Panc1 (cell line): ENCODE data around the gene IGDCC3. TPM values are rescaled to one million over a fixed set of nuclear protein-coding genes. Genes with fewer than 3 reads are reported as not detected.

ENCODE experiments used
- ATAC-seq: fragments of 200-7000 bp; cut with Tn5 transposase; 2 replicates; pipeline ENCODE4 v1.9.1; 2020; ENCODE audit warnings: mild to moderate bottlenecking, moderate library complexity
- BruUV-seq: library from RNA; stranded (reverse); fragments of 400-500 nt; replicated peaks from 2 replicates; lab custom pipeline; 2021; lab: Mats Ljungman, UMichigan
- CTCF ChIA-PET: fragments of 300-600 bp; sonication (Branson Sonifier 250); formaldehyde crosslinking; loops from one replicate; lab custom pipeline; 2022; ENCODE audit warnings: antibody characterized with exemption; lab: Charles Lee
- POLR2A ChIA-PET: fragments of 300-600 bp; sonication (Branson Sonifier 250); formaldehyde crosslinking; loops from one replicate; lab custom pipeline; 2022; ENCODE audit warnings: antibody characterized with exemption; lab: Charles Lee
- DNase-seq: peaks from one replicate; pipeline ENCODE4 v3.0.0-alpha.2; 2010; ENCODE audit warnings: low read depth, low spot score
- H3K27ac ChIP-seq: 2 replicates; pipeline ENCODE4 v1.5.1; 2011; ENCODE audit warnings: mild to moderate bottlenecking, low read length, inconsistent platforms
- H3K27me3 ChIP-seq: fragments of 200-500 bp; sonication (Bioruptor generic); 2 replicates; pipeline ENCODE4 v1.6.0; 2014; ENCODE audit warnings: low read length, inconsistent platforms; ENCODE audit not compliant: control insufficient read depth, insufficient read depth
- H3K36me3 ChIP-seq: fragments of 200-500 bp; sonication (Bioruptor generic); 2 replicates; pipeline ENCODE4 v1.5.1; 2014; ENCODE audit warnings: inconsistent platforms, mild to moderate bottlenecking, low read length, moderate library complexity; ENCODE audit not compliant: control insufficient read depth, insufficient read depth
- H3K4me1 ChIP-seq: 2 replicates; pipeline ENCODE4 v1.5.1; 2011; ENCODE audit warnings: inconsistent platforms, mild to moderate bottlenecking, low read length, moderate library complexity; ENCODE audit not compliant: control insufficient read depth, insufficient read depth
- H3K4me3 ChIP-seq, 2 experiments: 2 replicates each; pipeline ENCODE4 v1.5.1; 2011 to 2012; ENCODE audit warnings: low read depth in 2 of 2, low read length in 2 of 2, mild to moderate bottlenecking in 2 of 2, inconsistent platforms in 1 of 2, moderate library complexity in 1 of 2
- H3K9me3 ChIP-seq: fragments of 200-500 bp; sonication (Bioruptor generic); 2 replicates; pipeline ENCODE4 v1.5.1; 2014; ENCODE audit warnings: low read depth, mild to moderate bottlenecking, inconsistent platforms, low read length, moderate library complexity; ENCODE audit not compliant: control insufficient read depth, insufficient read depth
- CTCF ChIP-seq: fragments of 450-650 bp; IDR thresholded peaks from 2 replicates; pipeline ENCODE4 v1.5.1; 2017; ENCODE audit warnings: mild to moderate bottlenecking
- POLR2AphosphoS5 ChIP-seq: IDR thresholded peaks from 2 replicates; pipeline ENCODE4 v1.6.1; 2012; ENCODE audit warnings: mild to moderate bottlenecking, low read depth, low read length, moderate library complexity
- REST ChIP-seq, 2 experiments: IDR thresholded peaks; 2 replicates each; pipeline ENCODE4 v1.6.1; 2011 to 2012; ENCODE audit warnings: low read depth in 2 of 2, control low read depth in 1 of 2, low read length in 1 of 2, mild to moderate bottlenecking in 1 of 2, moderate library complexity in 1 of 2; ENCODE audit not compliant: insufficient read depth in 1 of 2
- SIN3A ChIP-seq: IDR thresholded peaks from 2 replicates; pipeline ENCODE4 v1.6.1; 2012; ENCODE audit warnings: low read depth, mild to moderate bottlenecking, low read length, moderate library complexity, borderline replicate concordance; ENCODE audit not compliant: insufficient read depth
- TCF7L2 ChIP-seq: IDR thresholded peaks from 2 replicates; pipeline ENCODE4 v1.6.1; 2011; ENCODE audit warnings: mild to moderate bottlenecking, low read depth, low read length, inconsistent platforms
- in situ Hi-C: cut with HindIII; loops from 2 replicates; pipeline ENCODE4 v1.10.0; 2016; ENCODE audit warnings: low sequenced_read_pairs, low pct_unique_long_range_greater_than_20kb
- intact Hi-C: fragments of 100-400 bp; cut with micrococcal nuclease; formaldehyde crosslinking; loops from one replicate; pipeline ENCODE4 v1.10.0; 2022; ENCODE audit not compliant: unreplicated experiment
- total RNA-seq: library from RNA; stranded (reverse); gene quantifications from one replicate; pipeline ENCODE4 v1.2.1, GENCODE V29; 2021; ENCODE audit not compliant: unreplicated experiment

Gene IGDCC3
- total RNA-seq, 1 experiment from 2014 or later = 0.18 TPM

GRCh38 chr15:65405791-65406423 is 28.1 kb upstream of the IGDCC3 start:
- in situ Hi-C loops (no loop called here), intact Hi-C loops (no loop called here)
- Histone ChIP-seq H3K4me1 (peaks cover 4% of the 10 kb centered on the region; the same call in 1 of the 2 replicates), H3K27me3 (no peaks in the 10 kb centered on the region), H3K4me3 (no peak overlapping the region), H3K27ac (no peak overlapping the region), H3K9me3 (no peaks in the 10 kb centered on the region), H3K36me3 (no peaks in the 10 kb centered on the region)
- CTCF ChIA-PET = no interaction called here
- POLR2A ChIA-PET = no interaction called here
- ATAC-seq (no peak), DNase-seq (no peak)
- no peak for TF ChIP-seq POLR2AphosphoS5
- no peak for TF ChIP-seq SIN3A
- TF ChIP-seq CTCF = no peak
- TF ChIP-seq REST (IDR thresholded peaks at IDR 0.05; ENCODE audit: insufficient read depth in 1 of 2, low read depth in 2 of 2, low read length in 1 of 2) = no peak
- TF ChIP-seq TCF7L2 = no peak
- no TSS peak for BruUV-seq

- Histone ChIP-seq H3K4me1 (peaks cover 4% of the 10 kb centered on the region; the same call in 1 of the 2 replicates), H3K27me3 (no peaks in the 10 kb centered on the region), H3K4me3 (no peak overlapping the region), H3K36me3 (no peaks in the 10 kb centered on the region), H3K27ac (no peak overlapping the region), H3K9me3 (no peaks in the 10 kb centered on the region)
- intact Hi-C loops = loop anchor here (5.0 kb wide), 1 partner anchor 87 kb away; no protein-coding TSS in a partner anchor
- POLR2A ChIA-PET = interaction anchor here (0.7 kb wide), 1 partner anchor 384 kb away, joined by 8 read pairs; no protein-coding TSS in a partner anchor
- TF ChIP-seq POLR2AphosphoS5 (no peak), SIN3A (no peak), CTCF (no peak), REST (IDR thresholded peaks at IDR 0.05; ENCODE audit: insufficient read depth in 1 of 2, low read depth in 2 of 2, low read length in 1 of 2) (no peak), TCF7L2 (no peak)
- BruUV-seq = no TSS peak
- CTCF ChIA-PET = interaction anchor here (0.5 kb wide), 1 partner anchor 84 kb away, joined by 7 read pairs; no protein-coding TSS in a partner anchor
- in situ Hi-C loops = no loop called here
- DNase-seq (no peak), ATAC-seq (no peak)
Measured at GRCh38 chr15:65404186-65404872, 26.5 kb upstream of the IGDCC3 start.
